Uterus (tissue), 4 donors: Measurements from ENCODE around the gene PAK1IP1. TPM values are rescaled to one million over a fixed set of nuclear protein-coding genes. Genes with fewer than 3 reads are reported as not detected.
"Not testable (repeated sequence)": the region's sequence is repeated elsewhere in the genome, so short reads cannot be mapped to it uniquely, and the experiment has no call there.

Source experiments
- DNase-seq, 2 donors: peaks; one replicate each; pipeline ENCODE4 v3.0.0-alpha.2; 2019 to 2020
- H3K27ac ChIP-seq, 2 donors: fragments of 200-600 bp; sonication (generic); 1 replicate in 1 of 2; 2 replicates in 1 of 2; pipeline ENCODE4 v1.5.1; 2016 to 2018
- H3K27me3 ChIP-seq, 2 donors: fragments of 200-600 bp; sonication (generic); one replicate each; pipeline ENCODE4 v1.5.1; 2018 to 2019; ENCODE audit warnings: control low read depth in 1 of 2
- H3K36me3 ChIP-seq, 2 donors: fragments of 200-600 bp; sonication (generic); one replicate each; pipeline ENCODE4 v1.5.1; 2019; ENCODE audit warnings: control low read depth in 1 of 2
- H3K4me1 ChIP-seq, 2 donors: fragments of 200-600 bp; sonication (generic); one replicate each; pipeline ENCODE4 v1.5.1; 2018 to 2019; ENCODE audit warnings: control low read depth in 1 of 2
- H3K4me3 ChIP-seq, 2 donors: fragments of 200-600 bp; sonication (generic); 1 replicate in 1 of 2; 2 replicates in 1 of 2; pipeline ENCODE4 v1.5.1; 2018 to 2019; ENCODE audit warnings: mild to moderate bottlenecking in 1 of 2
- H3K9me3 ChIP-seq, 2 donors: fragments of 200-600 bp; sonication (generic); one replicate each; pipeline ENCODE4 v1.5.1; 2019; ENCODE audit warnings: control low read depth in 1 of 2
- CTCF ChIP-seq, 4 experiments: fragments of 200-600 bp in 2 of 4; fragments of 450-650 bp in 2 of 4; sonication (generic) in 2 of 4; IDR thresholded peaks; one replicate each; pipeline ENCODE4 v1.5.1; 2016 to 2019; ENCODE audit warnings: antibody characterized with exemption in 4 of 4, mild to moderate bottlenecking in 2 of 4, moderate library complexity in 1 of 4
- POLR2A ChIP-seq, 2 donors: fragments of 450-650 bp; IDR thresholded peaks; one replicate each; pipeline ENCODE4 v1.6.1; 2016; ENCODE audit warnings: antibody characterized with exemption in 2 of 2, mild to moderate bottlenecking in 1 of 2, moderate library complexity in 1 of 2
- intact Hi-C: fragments of 100-400 bp; cut with DNase I; formaldehyde crosslinking; loops from one replicate; pipeline ENCODE4 v1.15.1; 2023; ENCODE audit warnings: low total_unique reads
- small RNA-seq: library from RNA; depleted of rRNA; stranded (forward); fragments of <200 nt; gene quantifications from one replicate; pipeline ENCODE3, GENCODE V24; 2016
- total RNA-seq, 4 donors: library from RNA; depleted of rRNA in 3 of 4; stranded (reverse); fragments of >200 nt in 3 of 4; gene quantifications; one replicate each; pipeline versions ENCODE4 v1.1.0 to v1.2.4, GENCODE V29; 2014 to 2023
- donor health status: DM: yes; HTN: yes; CAD: no.

Gene PAK1IP1
- total RNA-seq, 4 donors from 2014 or later: 14.2 to 34.1 (median 18.8) TPM

GRCh38 chr6:10747251-10747972 lies 52.6 kb downstream of the PAK1IP1 start, which contains the start of gene TMEM14B:
TMEM14B (plus strand) TSS chr6:10747805; CDS start chr6:10749246, 1,441 bp downstream.
- DNase-seq: peak; percentile 100
- H3K4me3 ChIP-seq: peak within 1 kb of the TSS; percentile 71 to 91
- H3K9me3 ChIP-seq: no peaks in the 10 kb centered on the region
- H3K27ac ChIP-seq: peak within 1 kb of the TSS; percentile 82 to 88
- no peaks in the 10 kb centered on the region for H3K27me3 ChIP-seq
- intact Hi-C loops: no loop called here
- TF ChIP-seq CTCF (IDR thresholded peaks at IDR 0.05): peak in 1 of 4 experiments; percentile 28
- peak; percentile 65 to 70 for TF ChIP-seq POLR2A (IDR thresholded peaks at IDR 0.05)
- H3K4me1 ChIP-seq: peaks cover 0 to 10% of the 10 kb centered on the region in 2 donors
- no peaks in the 10 kb centered on the region for H3K36me3 ChIP-seq

GRCh38 chr6:10749734-10750133 lies 55.0 kb downstream of the PAK1IP1 start:
- no peak for DNase-seq
- Histone ChIP-seq H3K27ac (no peak overlapping the region), H3K9me3 (no peaks in the 10 kb centered on the region), H3K4me3 (no peak overlapping the region), H3K27me3 (no peaks in the 10 kb centered on the region), H3K4me1 (peaks cover 0 to 10% of the 10 kb centered on the region in 2 donors), H3K36me3 (no peaks in the 10 kb centered on the region)
- TF ChIP-seq CTCF (IDR thresholded peaks at IDR 0.05): no peak
- no peak for TF ChIP-seq POLR2A (IDR thresholded peaks at IDR 0.05)
- intact Hi-C loops: no loop called here

GRCh38 chr6:10750568-10750967 lies 55.8 kb downstream of the PAK1IP1 start:
- intact Hi-C loops, H3K9me3 ChIP-seq, H3K27me3 ChIP-seq, H3K36me3 ChIP-seq, H3K27ac ChIP-seq, H3K4me3 ChIP-seq, H3K4me1 ChIP-seq, DNase-seq: not testable (repeated sequence)

GRCh38 chr6:10751757-10752156 lies 57.0 kb downstream of the PAK1IP1 start:
- H3K36me3 ChIP-seq, DNase-seq, H3K27me3 ChIP-seq, H3K27ac ChIP-seq, H3K9me3 ChIP-seq, H3K4me1 ChIP-seq, intact Hi-C loops, H3K4me3 ChIP-seq: not testable (repeated sequence)

GRCh38 chr6:10756085-10756484 lies 61.3 kb downstream of the PAK1IP1 start:
- no peaks in the 10 kb centered on the region for H3K27me3 ChIP-seq
- intact Hi-C loops: no loop called here
- no peak overlapping the region for H3K4me3 ChIP-seq
- no peaks in the 10 kb centered on the region for H3K4me1 ChIP-seq
- H3K27ac ChIP-seq: no peak overlapping the region
- no peak for DNase-seq
- TF ChIP-seq CTCF (IDR thresholded peaks at IDR 0.05): no peak
- no peak for TF ChIP-seq POLR2A (IDR thresholded peaks at IDR 0.05)
- H3K9me3 ChIP-seq: no peaks in the 10 kb centered on the region
- no peaks in the 10 kb centered on the region for H3K36me3 ChIP-seq

Small RNAs within 50 kb of the gene (small RNA-seq; reads per million reads assigned to genes)
- gene RF00019 (not detected), gene RNA5SP203 (not detected)

Other genes with a start within 250 kb of the PAK1IP1 start
- gene GCNT2, start 173.6 kb upstream of the PAK1IP1 start, total RNA-seq: 10 to 100 TPM in 2 of 4 donors, 1 to 10 TPM in 2; 7.8 to 16.2 (median 10.9) TPM
- gene C6orf52, start 356 bp upstream of the PAK1IP1 start, total RNA-seq: 10 to 100 TPM in 1 of 4 donors, not detected in 3; 79.7 TPM
- 100 to 1,000 TPM in 3 of 4 donors, 10 to 100 TPM in 1; 97.5 to 236 (median 159) TPM for gene TMEM14C, start 28.1 kb downstream of the PAK1IP1 start, total RNA-seq
- 10 to 100 TPM; 48.5 to 71.9 (median 54.6) TPM for gene TMEM14B, start 52.8 kb downstream of the PAK1IP1 start, total RNA-seq
- 1 to 10 TPM in 1 of 4 donors, under 1 TPM in 1, not detected in 2; 0.97 to 1.8 TPM for gene MAK, start 143.6 kb downstream of the PAK1IP1 start, total RNA-seq
- not detected for gene GCM2, start 187.1 kb downstream of the PAK1IP1 start, total RNA-seq
- gene SYCP2L, start 192.1 kb downstream of the PAK1IP1 start, total RNA-seq: 1 to 10 TPM in 2 of 4 donors, under 1 TPM in 1, not detected in 1; under 0.01 to 4.9 (median 3.5) TPM